GM21390 (cell line): ENCODE results near the gene OR2T34.
"Not testable (repeated sequence)": the region's sequence is repeated elsewhere in the genome, so short reads cannot be mapped to it uniquely, and the experiment has no call there.

Experiments
- ATAC-seq: cut with Tn5 transposase; IDR thresholded peaks from one replicate; pipeline ENCODE4 v1.9.1; 2021; ENCODE audit not compliant: unreplicated experiment

OR2T34 gene

GRCh38 chr1:248565530-248566373, 8.8 kb downstream of the OR2T34 start:
- ATAC-seq, result peak; percentile 67

GRCh38 chr1:248562672-248563071, 11.9 kb downstream of the OR2T34 start, which contains the start of gene OR2T29:
OR2T29 (minus strand) TSS chr1:248562772; CDS start chr1:248559491, 3,281 bp downstream.
- ATAC-seq, result not testable (repeated sequence)

- ATAC-seq, result not testable (repeated sequence)
Measured at GRCh38 chr1:248551027-248551426, 23.5 kb downstream of the OR2T34 start.

- not testable (repeated sequence) for ATAC-seq
Measured at GRCh38 chr1:248547383-248547782, 27.2 kb downstream of the OR2T34 start.

- ATAC-seq, result not testable (repeated sequence)
Measured at GRCh38 chr1:248537449-248537848, 37.1 kb downstream of the OR2T34 start.
